Activated CD8-positive, alpha-beta memory T cell treated with anti-CD3 and anti-CD28 coated beads, Interleukin-2, amount 50 U/mL, for 24 hours (primary cell): Measurements from ENCODE around the gene GSG1L.

ENCODE experiments used
- DNase-seq: peaks from one replicate; pipeline ENCODE4 v3.0.0-alpha.2; 2020; ENCODE audit errors: extremely low read depth

GSG1L gene

DNA sequence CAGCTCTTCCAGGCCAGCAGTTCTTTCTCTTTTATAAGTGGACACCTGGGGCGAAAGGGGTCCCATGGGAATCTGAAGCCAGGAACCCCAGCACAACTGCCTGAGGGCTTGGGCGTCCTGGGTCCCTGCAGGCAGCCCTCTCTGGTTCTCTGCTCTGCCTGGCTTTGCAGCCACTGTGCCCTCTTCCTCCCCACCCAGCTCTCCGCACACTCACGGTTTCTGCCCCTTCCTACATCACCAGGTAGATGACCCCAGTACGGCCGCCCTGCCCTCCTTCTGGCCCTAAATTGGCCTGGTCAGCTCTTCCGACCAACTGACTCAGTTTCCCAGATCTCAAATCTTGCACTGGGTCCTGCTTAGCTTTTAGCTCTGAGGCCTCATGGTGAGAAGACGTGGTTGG, 288.3 kb downstream of the GSG1L start:
- no peak for DNase-seq

- DNase-seq, result no peak
Observed at GRCh38 chr16:27774779-27775178, 288.7 kb downstream of the GSG1L start.

- DNase-seq, result no peak
Observed at GRCh38 chr16:27773344-27773743, 290.2 kb downstream of the GSG1L start.

DNA sequence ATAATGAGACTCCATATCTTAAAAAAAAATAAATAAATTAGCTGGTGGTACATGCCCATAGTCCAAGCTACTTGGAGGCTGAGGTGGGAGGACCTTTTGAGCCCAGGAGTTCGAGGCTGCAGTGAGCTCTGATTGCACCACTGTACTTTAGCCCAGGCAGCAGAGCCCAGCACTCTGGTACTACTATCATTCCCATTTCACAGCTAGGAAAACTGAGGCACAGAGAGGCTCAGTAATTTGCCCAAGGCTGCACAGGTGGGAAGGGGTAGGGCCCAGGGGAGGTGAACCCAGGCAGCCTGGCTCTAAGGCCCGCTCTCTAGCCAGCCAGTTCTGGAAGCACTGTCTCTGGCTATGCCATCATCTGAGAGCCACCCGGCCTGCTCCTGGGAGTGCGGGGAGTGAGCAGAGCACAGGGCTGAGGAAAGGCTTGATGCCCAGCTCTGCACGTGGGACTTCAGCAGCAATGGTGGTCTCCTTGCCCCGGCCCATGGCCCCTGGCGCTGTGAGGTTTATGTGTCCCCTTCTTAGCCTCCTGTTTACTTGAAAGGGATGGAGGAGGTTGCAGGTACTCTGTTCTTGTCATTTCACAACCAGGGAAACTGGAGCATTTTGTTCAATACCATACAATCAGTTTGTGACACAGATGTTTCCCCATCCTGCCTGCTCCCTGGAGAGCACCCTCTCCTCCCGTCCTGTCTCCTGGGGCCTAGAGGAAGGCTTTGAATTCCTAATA, 291.3 kb downstream of the GSG1L start:
- no peak for DNase-seq

DNA sequence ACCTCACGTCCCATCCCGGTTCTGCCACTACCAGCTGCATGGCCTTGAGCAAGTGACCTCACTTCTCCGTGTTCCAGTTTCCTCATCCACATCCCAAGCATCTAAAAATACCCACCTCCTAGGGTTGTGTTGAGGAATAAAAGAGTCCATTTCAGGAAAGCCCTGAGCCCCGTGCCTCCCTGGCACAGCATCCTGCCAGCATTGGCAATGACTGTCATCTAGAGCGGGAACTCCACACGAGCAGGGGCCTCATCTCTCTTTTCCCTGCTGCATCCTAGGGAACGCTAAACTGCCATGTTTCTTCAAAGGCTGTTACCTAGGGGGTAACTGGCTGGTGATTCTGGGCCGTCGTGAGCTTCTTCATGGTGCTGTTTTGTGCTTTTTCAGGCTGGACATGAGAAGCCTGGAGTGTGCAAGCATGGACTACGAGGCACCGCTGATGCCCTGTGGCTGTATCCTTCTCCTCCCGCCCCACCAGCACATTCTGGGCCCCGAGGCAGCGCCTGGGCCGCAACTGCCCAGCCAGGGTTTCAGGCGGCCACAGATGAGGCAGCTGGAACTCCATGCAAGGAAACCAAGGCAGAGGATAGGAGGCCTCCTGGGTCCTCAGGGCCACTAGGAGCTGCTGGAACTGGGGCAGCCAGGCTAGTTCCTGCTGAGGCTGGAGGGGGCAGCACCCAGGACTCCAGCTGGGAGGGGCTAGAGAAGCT, 292.2 kb downstream of the GSG1L start:
- DNase-seq, result no peak

DNA sequence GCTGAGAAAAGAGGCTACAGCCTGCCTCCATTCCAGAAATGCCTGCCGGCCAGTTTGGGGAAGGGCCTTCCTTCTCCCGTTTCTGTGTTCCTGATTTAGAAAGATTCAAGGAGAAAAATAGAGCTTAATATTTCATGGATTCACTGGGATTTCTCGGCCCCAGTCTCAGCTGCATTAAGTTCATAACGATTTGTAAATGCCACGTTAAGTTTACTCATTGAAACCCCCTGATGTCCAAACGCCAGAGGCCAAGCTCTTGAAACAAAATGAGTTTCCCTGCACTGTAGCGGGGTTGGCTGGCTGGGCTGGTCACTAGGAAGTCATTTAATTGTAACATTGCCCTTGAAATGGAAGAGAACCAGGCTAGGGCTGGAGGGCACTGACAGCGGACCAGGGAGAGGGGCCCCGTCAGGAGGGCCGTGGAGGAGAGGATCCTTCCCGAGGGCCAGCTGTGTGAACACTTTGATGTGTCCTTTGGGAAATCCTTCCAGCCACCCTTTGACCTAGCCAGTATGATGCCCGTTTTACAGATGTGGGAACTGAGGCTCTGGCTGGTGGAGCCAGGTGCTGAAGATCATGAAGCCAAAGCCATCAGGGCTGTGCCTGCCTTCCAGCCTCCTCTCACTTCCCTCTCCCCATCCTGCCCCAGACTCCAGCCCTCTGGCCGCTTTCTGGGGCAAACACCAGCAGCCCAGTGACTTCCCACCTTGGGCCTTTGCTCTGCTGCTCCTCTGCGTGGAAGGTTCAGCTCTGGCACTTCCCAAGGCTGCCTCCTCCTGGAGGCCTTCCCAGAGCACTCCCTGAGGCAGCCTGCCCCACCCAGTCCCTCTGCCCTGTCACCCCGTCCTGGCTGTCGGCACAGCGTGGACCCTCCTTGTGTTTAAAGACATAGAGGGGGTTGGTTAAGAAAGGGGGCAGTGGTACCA, 293.0 kb downstream of the GSG1L start:
- no peak for DNase-seq

- no peak for DNase-seq
Observed at GRCh38 chr16:27769561-27770255, 293.8 kb downstream of the GSG1L start.

DNA sequence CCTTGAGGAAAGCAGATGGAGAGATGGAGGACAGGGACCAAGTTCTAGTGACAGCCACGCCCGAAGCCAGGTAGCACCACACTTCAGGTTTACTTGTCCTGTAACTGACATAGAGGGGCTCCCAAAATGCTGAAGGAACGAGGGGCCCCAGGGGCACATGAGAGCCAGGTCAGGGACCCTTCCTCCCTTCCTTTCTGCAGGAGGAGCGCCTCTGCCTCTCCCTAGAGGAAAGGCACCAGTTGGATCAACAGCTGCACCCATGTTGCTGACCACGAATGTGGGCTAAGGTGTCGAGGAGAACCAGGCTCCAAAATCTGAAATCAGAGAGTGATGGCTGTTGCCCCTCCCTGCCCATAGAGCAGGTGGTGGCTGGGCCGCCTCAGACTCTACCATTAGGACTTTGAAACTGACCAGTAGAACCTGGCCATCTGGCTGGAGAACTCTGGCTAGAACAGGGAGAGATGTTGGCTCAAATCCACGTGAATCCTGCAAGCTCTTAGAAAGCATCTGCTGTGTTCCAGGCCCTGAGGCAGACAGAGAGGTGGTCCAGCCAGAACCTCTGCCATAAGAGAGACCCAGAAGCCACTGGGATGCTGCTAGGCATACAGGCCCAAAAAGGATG, 294.8 kb downstream of the GSG1L start:
- DNase-seq, result no peak

GRCh38 chr16:27767971-27768591, 295.4 kb downstream of the GSG1L start:
- no peak for DNase-seq

- DNase-seq, result no peak
Observed at GRCh38 chr16:27767081-27767480, 296.4 kb downstream of the GSG1L start.

- no peak for DNase-seq
Observed at GRCh38 chr16:27766236-27766925, 297.1 kb downstream of the GSG1L start.

DNA sequence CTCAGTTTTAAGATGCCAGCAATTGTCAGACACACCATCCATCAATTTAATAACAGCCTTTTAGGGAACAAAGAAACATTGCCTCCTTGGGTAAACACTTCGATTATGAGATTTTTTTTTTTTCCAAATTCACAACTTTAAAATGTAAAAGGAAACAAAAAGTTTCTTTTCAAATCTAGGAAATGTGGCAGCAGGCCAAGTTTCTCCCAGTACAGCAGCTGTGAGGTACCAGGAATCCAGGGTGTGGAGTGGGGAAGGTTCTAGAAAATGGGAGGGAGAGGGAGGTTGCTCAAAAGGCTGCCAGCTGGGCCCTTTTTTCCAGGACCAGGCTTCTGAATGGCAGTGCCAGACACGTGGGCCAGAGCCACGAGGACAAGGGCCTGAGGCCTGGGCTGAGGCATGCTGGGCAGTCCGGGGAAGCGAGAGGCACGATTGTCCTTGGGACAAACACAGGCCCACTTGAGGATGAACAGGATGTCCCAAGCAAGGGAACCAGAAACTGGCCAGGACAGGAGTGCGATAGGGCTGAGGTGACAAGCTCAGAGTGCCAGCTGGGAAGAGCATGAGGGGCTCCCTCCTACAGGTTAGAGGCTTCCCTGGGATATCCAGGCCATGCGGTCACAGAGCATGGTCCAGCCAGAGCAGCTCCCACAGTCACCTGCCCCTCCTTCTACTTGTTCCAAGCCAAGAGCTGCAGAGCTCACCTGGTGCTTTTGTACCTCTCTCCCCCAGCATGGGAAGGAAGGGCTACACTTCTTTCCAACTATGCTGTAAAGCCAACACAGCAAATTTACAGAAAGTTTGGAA, 298.4 kb downstream of the GSG1L start:
- no peak for DNase-seq

GRCh38 chr16:27764427-27764826, 299.1 kb downstream of the GSG1L start:
- no peak for DNase-seq

GRCh38 chr16:27762441-27762840, 301.1 kb downstream of the GSG1L start:
- DNase-seq, result no peak

- no peak for DNase-seq
Observed at GRCh38 chr16:27761816-27762215, 301.7 kb downstream of the GSG1L start.

GRCh38 chr16:27760789-27761176, 302.7 kb downstream of the GSG1L start:
- DNase-seq, result no peak

DNA sequence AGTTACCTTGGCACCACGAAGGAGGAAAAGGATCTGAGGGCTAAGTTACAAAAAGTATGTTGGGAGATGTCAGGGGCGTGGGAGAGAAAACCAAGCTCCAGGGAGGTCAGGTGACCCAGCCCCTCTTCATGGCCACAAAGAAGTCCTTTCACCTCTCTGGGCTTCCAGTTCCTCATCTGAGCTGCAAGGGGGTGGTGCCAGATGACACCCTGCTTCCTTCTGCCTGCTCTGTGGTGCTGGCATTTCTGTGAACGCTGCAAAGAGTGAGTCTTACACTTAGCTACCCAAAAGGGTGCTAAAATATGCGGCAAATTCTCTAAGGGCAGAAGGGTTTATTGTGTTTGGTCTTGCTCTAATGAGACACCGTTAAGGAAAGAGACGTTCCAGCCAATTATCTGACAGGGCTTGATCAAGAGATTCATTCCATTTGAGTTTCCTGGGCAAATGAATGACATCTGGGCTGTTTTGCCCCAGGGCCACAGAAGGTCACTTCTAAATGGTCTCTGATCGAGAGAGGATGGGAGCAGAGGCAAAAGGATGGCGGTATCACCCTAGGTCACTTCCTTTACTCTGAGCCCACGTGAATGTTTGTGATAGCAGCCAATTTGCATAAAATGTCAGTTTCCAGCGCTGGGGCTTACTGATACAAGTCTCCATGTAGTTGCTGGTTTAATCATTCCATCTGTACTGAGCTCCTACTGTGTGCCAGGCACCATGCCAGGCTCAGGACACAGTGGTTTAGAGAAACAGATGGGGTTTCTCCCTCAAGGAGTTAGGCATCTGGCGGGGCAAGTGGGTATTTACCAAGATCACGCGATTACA, 303.3 kb downstream of the GSG1L start:
- no peak for DNase-seq

DNA sequence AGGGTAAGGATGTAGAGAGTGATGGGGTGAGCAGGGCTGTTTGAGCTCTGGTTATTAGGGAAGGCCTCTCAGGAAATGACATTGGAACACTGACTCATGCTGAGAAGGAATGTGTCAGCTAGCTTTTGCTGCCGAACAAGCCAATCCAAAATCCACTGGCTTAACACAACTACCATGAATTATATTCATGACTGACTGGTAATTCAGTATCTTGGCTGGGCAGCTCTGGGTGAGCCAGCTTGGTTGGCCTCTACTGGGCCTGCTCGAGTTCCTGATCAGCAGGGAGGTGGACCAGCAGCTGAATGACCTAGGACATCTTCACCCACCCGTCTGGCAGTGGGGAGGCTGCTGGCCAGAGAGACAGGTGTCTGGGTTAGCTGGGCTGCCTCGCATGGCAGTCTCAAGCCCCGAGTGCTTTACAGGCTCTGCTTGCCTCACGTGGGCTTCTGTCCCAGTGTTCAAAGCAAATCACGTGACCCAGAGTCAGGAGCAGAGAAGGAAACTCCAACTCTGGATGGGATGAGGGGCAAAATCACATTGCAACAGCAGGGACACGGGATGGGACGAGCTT, 304.1 kb downstream of the GSG1L start:
- DNase-seq, result no peak
